ENCODE results near the gene SFMBT1. TPM values are rescaled to one million over a fixed set of nuclear protein-coding genes. Genes with fewer than 3 reads are reported as not detected.

Gene SFMBT1
- total RNA-seq, 1 donor from 2014 or later: 14.9 TPM

Other genes with a start within 250 kb of the SFMBT1 start
- 5.0 TPM for gene ITIH4, start 215.4 kb downstream of the SFMBT1 start, total RNA-seq
- 26.5 TPM for gene MUSTN1, start 211.1 kb downstream of the SFMBT1 start, total RNA-seq
- gene STIMATE, start 148.5 kb downstream of the SFMBT1 start, total RNA-seq: 9.0 TPM
- gene RFT1, start 84.4 kb upstream of the SFMBT1 start, total RNA-seq: 11.0 TPM
- 16.9 TPM for gene PRKCD, start 115.1 kb upstream of the SFMBT1 start, total RNA-seq
- 48.1 TPM for gene TKT, start 209.9 kb upstream of the SFMBT1 start, total RNA-seq

Data from Right ventricle myocardium inferior (tissue), 1 donor.